Inferior parietal cortex (tissue), 1 donor: Measurements from ENCODE around the gene GID8.
A peak's percentile ranks its signal among the peaks of the same experiment; 100 is the strongest.
"Not testable (repeated sequence)": the region's sequence is repeated elsewhere in the genome, so short reads cannot be mapped to it uniquely, and the experiment has no call there.

Experiments used
- DNase-seq: peaks from one replicate; pipeline ENCODE4 v3.0.0-alpha.2; 2016; ENCODE audit errors: extremely low spot score

The GID8 gene

DNA sequence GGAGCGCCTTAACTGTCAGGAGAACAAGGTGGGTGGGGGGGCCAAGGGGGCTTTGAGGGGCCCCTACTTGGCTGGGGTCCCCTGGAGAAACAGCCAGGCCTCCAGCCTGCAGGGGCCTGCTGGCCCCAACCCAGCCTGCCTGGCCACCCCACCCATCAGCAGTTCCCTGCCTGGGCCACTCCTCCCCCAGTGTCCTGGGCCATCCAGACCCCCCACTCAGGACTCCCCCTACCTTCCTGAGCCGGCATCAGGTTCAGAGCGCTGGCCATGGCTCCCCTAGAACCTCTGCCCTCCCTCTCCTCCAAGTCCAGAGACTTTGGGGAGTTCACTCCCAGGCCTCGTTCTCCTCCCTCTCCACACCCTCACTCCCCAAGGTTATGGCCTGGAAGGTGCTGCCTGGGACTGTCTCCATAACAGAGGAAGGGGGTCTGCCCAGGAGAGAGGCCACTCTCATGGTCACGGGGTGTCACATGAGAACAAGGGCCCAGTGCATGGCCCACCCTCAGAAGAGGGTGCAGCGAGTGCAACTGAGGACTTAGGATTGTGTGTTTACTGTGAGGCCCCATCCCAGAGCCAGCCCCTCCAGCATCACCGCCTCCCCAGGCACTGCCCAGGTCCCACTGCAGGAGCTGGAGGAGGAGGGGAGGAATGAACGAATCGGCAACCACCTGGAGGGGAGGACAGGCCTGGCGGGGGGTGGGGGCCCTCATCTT lies 20.6 kb downstream of the GID8 start:
- DNase-seq: no peak

DNA sequence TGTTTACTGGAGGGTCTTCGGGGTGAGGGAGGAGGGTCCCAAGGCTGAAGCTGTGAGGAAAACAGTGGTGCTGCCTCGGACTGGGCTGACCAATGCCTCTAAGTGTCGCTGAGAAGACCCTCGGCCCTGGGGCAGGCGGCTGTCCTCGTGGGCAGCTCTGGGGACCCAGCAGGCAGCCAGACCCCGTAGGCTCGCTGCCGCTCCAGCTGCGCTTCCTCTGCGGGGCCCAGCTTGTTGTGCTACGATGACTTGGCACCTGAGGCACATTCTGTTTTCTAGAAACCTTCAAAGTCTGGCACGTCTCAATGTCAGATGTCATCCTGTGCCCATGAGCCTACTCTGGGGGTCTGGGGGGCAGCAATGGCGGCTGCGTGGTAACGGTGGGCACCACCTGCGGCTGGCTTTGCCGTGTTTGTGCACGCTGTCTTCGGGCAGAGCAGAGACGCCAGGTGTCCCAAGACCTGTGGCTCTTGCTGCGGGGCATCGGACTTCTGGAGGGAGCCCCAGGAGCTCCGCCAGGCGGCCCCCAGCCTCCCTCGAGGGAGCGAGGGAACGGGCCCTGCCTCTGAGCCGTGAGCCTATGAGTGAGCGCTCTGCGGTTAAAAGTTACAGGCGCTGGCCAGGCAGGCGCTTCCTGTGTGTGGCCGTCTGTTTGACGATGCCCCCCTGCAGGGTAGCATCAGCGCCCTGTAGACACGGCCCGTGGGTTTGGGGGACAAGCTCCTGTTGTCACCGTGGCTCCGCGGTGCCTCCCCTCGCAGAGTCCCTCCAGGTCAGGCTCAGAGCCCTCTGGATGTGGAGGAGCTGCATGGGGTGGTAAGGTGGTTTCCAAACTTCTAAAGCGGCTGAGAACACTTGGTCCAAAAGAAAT lies 21.4 kb downstream of the GID8 start:
- DNase-seq: no peak

- no peak for DNase-seq
Measured at GRCh38 chr20:62959998-62960436, 22.1 kb downstream of the GID8 start.

GRCh38 chr20:62960446-62961309 lies 22.7 kb downstream of the GID8 start:
- not testable (repeated sequence) for DNase-seq

GRCh38 chr20:62961310-62961783 lies 23.4 kb downstream of the GID8 start:
- DNase-seq: no peak

DNA sequence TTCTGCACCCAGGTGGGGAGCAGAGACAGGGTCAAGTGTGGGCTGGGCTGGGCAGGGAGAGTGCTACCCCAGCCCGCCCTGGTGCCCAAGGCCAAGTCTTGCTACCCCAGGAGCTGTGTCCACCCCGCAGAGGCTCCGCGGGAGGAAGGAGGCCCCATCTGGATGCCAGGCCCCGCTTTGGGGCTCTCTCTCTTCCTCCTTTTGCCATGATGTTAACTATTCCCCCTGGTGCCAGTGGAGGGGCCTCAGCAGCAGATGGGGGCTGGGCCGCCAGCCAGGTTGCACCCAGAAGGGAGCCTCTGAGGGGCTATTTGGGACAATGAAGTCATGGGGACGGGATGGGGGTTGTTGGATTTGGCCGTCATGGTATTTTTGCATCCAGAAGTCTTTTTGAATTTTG lies 23.9 kb downstream of the GID8 start:
- no peak for DNase-seq

- no peak for DNase-seq
Measured at GRCh38 chr20:62962221-62962879, 24.4 kb downstream of the GID8 start.

DNA sequence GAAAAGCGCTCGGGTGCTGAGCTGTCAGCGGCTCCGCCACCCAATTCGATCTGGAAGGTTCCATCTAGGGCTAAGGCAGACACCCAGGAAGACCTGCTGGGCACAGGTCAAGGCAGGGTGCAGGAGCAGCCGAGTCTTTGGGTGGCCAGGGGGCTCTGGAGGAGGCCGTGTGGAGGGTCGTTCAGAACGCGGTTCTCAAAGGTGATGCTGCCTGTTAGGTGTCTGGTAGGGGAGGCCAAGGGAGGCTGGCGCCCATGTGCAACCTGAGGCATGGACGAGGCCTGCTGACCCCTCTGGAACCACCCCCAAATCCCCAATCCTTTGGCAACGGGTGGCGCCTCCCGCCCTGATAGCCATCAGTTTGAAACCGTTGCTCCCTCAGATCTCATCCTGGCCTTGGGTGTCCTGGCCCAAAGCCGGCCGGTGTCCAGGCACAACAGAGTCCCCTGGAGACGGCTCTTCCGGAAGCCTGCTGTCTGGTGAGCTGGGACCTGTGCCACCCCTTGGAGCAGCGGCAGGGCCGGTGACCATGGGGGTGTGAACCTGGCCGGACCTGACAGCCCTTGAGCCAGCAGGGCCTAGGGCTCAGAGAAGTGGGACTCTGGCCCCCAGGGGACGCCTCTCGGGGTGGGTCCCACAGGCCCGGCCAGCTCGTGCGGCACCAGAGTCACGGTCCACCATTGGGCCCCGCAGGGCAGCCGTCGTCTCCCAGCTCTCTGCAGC lies 25.1 kb downstream of the GID8 start:
- DNase-seq: no peak

- no peak for DNase-seq
Measured at GRCh38 chr20:62963614-62964397, 25.9 kb downstream of the GID8 start.

GRCh38 chr20:62964700-62965099 lies 26.8 kb downstream of the GID8 start:
- peak; percentile 29 for DNase-seq

GRCh38 chr20:62965363-62965771 lies 27.4 kb downstream of the GID8 start:
- no peak for DNase-seq

DNA sequence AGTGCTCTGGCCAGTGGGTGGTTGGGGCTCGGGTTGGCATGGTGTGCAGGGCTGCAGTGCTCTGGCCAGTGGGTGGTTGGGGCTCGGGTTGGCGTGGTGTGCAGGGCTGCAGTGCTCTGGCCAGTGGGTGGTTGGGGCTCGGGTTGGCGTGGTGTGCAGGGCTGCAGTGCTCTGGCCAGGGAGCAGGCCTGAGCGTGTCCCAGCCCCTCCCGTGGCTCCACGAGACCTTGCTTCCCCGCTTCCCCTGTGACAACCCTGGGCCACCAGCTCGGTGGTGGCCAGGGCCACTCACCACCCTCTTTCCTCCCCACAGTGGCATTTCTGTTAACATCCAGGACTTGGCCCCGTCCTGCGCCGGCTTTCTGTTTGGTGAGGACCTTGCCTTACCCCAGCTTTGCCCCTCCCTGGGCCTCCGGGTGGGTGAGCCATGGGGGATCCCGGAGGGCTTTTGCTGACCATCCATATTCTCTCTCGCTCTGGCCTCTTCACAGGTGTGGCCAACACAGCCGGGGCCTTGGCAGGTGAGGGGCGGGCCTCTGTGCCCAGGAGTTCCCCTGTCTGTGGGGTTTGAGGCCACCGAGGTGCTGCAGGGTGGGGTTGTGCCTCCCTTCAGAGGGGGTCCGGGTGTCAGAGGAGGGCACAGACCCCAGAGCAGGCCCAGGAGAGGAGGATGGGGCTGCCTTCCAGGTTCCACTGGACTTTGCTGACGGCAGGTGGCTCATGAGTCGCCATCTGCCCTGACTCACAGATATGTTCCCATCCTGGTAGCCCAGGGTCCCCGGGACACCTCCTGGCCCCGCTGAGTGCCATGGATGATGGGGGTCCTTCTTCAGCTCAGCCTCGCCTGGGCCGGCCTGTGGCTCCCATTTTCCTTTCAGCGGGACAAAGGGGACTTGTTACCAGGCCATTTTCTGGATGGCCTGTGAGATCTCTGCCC lies 28.5 kb downstream of the GID8 start:
- DNase-seq: no peak

DNA sequence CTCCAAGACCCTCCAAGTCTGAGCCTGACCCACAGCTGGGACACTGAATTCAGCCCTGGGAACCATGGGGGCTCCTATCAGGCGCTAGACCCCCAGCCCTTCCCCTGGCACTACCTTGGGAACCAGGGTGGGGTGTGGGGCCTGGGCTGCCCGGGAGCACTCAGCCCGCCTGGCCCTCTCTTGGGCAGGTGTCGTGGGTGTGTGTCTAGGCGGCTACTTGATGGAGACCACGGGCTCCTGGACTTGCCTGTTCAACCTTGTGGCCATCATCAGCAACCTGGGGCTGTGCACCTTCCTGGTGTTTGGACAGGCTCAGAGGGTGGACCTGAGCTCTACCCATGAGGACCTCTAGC lies 29.2 kb downstream of the GID8 start:
- no peak for DNase-seq

GRCh38 chr20:62967628-62968351 lies 29.8 kb downstream of the GID8 start:
- DNase-seq: no peak

- no peak for DNase-seq
Measured at GRCh38 chr20:62968378-62969178, 30.6 kb downstream of the GID8 start.

GRCh38 chr20:62969179-62969760 lies 31.3 kb downstream of the GID8 start:
- DNase-seq: no peak

DNA sequence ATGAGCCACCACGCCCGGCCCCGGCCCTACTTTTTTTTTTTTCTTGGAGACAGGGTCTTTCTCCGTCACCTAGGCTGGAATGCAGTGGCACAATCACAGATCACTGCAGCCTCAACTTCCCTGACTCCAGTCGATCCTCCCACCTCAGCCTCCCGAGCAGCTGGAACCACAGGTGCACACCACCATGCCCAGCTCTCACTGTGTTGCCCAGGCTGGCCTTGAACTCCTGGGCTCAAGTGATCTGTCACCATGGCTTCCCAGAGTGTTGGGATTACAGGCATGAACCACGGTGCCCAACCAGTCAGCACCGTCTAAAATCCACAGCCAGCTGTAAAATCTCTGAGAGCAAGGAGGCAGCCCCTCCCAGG lies 32.0 kb downstream of the GID8 start:
- no peak for DNase-seq
